ENCODE measurements around the gene CDC27. TPM values are rescaled to one million over a fixed set of nuclear protein-coding genes. Genes with fewer than 3 reads are reported as not detected.
"Not testable (repeated sequence)": the region's sequence is repeated elsewhere in the genome, so short reads cannot be mapped to it uniquely, and the experiment has no call there.

CDC27 gene
- total and polyA plus RNA-seq, 5 donors from 2014 or later: 63.5 to 114 (median 95.5) TPM

- Mint-ChIP-seq H3K27me3 (no peaks in the 10 kb centered on the region), H3K27ac (peak overlapping the region in 1 of 3 donors; percentile 44), H3K4me3 (peak overlapping the region in 1 of 4 donors; percentile 1), H3K36me3 (peaks cover 23% of the 10 kb centered on the region), H3K9me3 (no peaks in the 10 kb centered on the region), H3K4me1 (peaks cover 30 to 61% (median 47%) of the 10 kb centered on the region in 4 donors)
- Histone ChIP-seq H3K27me3 (ENCODE audit: control insufficient read depth, insufficient read depth, low read length) (no peaks in the 10 kb centered on the region), H3K4me1 (ENCODE audit: control insufficient read depth, insufficient read depth, low read length, poor library complexity, severe bottlenecking) (peaks cover 13% of the 10 kb centered on the region), H3K4me3 (ENCODE audit: low read depth, low read length) (no peak overlapping the region), H3K9me3 (ENCODE audit: control insufficient read depth in 2 of 2, low read length in 2 of 2) (no peaks in the 10 kb centered on the region), H3K36me3 (ENCODE audit: control insufficient read depth, insufficient read depth, low read length) (peaks cover 41% of the 10 kb centered on the region), H3K27ac (ENCODE audit: insufficient read depth, low read length, poor library complexity, severe bottlenecking) (no peak overlapping the region)
- no peak for DNase-seq
- no peak for ATAC-seq (ENCODE audit: low read depth in 2 of 2)
Measured at GRCh38 chr17:47176389-47176826, 12.7 kb downstream of the CDC27 start.

- not testable (repeated sequence) for H3K27ac ChIP-seq (ENCODE audit: insufficient read depth, low read length, poor library complexity, severe bottlenecking); H3K4me3 ChIP-seq (ENCODE audit: low read depth, low read length); H3K9me3 ChIP-seq (ENCODE audit: control insufficient read depth in 2 of 2, low read length in 2 of 2); H3K9me3 Mint-ChIP-seq; H3K27me3 Mint-ChIP-seq; DNase-seq; ATAC-seq (ENCODE audit: low read depth in 2 of 2); H3K27me3 ChIP-seq (ENCODE audit: control insufficient read depth, insufficient read depth, low read length); H3K4me3 Mint-ChIP-seq
- Mint-ChIP-seq H3K27ac (peak overlapping the region in 1 of 3 donors; percentile 38), H3K36me3 (peaks cover 16% of the 10 kb centered on the region), H3K4me1 (peaks cover 32 to 66% (median 50%) of the 10 kb centered on the region in 4 donors)
- Histone ChIP-seq H3K4me1 (ENCODE audit: control insufficient read depth, insufficient read depth, low read length, poor library complexity, severe bottlenecking) (peaks cover 13% of the 10 kb centered on the region), H3K36me3 (ENCODE audit: control insufficient read depth, insufficient read depth, low read length) (peaks cover 44% of the 10 kb centered on the region)
Measured at GRCh38 chr17:47174823-47175222, 14.3 kb downstream of the CDC27 start.

GRCh38 chr17:47172696-47173565 lies 16.2 kb downstream of the CDC27 start:
- Histone ChIP-seq H3K9me3 (ENCODE audit: control insufficient read depth in 2 of 2, low read length in 2 of 2) (no peaks in the 10 kb centered on the region), H3K4me1 (ENCODE audit: control insufficient read depth, insufficient read depth, low read length, poor library complexity, severe bottlenecking) (peaks cover 13% of the 10 kb centered on the region), H3K36me3 (ENCODE audit: control insufficient read depth, insufficient read depth, low read length) (peaks cover 48% of the 10 kb centered on the region), H3K27ac (ENCODE audit: insufficient read depth, low read length, poor library complexity, severe bottlenecking) (no peak overlapping the region), H3K4me3 (ENCODE audit: low read depth, low read length) (no peak overlapping the region), H3K27me3 (ENCODE audit: control insufficient read depth, insufficient read depth, low read length) (no peaks in the 10 kb centered on the region)
- Mint-ChIP-seq H3K9me3 (no peaks in the 10 kb centered on the region), H3K4me1 (peaks cover 30 to 68% (median 50%) of the 10 kb centered on the region in 4 donors), H3K27ac (peak overlapping the region in 1 of 3 donors; percentile 63), H3K27me3 (no peaks in the 10 kb centered on the region), H3K36me3 (peaks cover 16% of the 10 kb centered on the region), H3K4me3 (no peak overlapping the region)
- ATAC-seq (ENCODE audit: low read depth in 2 of 2): no peak
- no peak for DNase-seq

GRCh38 chr17:47170710-47171109 lies 18.4 kb downstream of the CDC27 start:
- no peak overlapping the region for H3K4me3 Mint-ChIP-seq

DNA sequence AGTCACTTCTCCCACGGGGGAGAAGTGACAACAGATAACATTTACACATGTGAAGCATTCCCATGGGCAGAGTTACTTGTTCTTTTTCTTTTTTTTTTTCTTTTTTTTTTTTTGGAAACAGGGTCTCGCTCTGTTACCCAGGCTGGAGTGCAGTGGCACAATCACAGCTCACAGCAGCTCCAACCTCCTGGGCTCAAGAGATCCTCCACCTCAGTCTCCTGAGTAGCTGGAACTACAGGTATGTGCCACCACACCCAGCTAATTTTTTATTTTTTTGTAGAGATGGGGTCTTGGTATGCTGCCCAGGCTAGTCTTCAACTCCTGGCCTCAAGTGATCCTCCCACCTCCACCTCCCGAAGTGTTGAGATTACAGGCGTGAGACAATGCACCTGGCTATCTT lies 20.2 kb downstream of the CDC27 start:
- not testable (repeated sequence) for H3K4me1 ChIP-seq (ENCODE audit: control insufficient read depth, insufficient read depth, low read length, poor library complexity, severe bottlenecking); H3K4me3 Mint-ChIP-seq; H3K27ac ChIP-seq (ENCODE audit: insufficient read depth, low read length, poor library complexity, severe bottlenecking); ATAC-seq (ENCODE audit: low read depth in 2 of 2); H3K9me3 Mint-ChIP-seq; H3K9me3 ChIP-seq (ENCODE audit: control insufficient read depth in 2 of 2, low read length in 2 of 2); DNase-seq; H3K27me3 ChIP-seq (ENCODE audit: control insufficient read depth, insufficient read depth, low read length); H3K4me3 ChIP-seq (ENCODE audit: low read depth, low read length); H3K27me3 Mint-ChIP-seq
- H3K4me1 Mint-ChIP-seq: peaks cover 14 to 52% (median 38%) of the 10 kb centered on the region in 4 donors
- H3K27ac Mint-ChIP-seq: peak overlapping the region in 1 of 3 donors; percentile 42
- peaks cover 52% of the 10 kb centered on the region for H3K36me3 ChIP-seq (ENCODE audit: control insufficient read depth, insufficient read depth, low read length)
- peaks cover 22% of the 10 kb centered on the region for H3K36me3 Mint-ChIP-seq

More at GRCh38 chr17:47170710-47171109, 18.4 kb downstream of the CDC27 start:
- H3K27me3 ChIP-seq (ENCODE audit: control insufficient read depth, insufficient read depth, low read length): no peaks in the 10 kb centered on the region
- peaks cover 24% of the 10 kb centered on the region for H3K36me3 Mint-ChIP-seq
- no peaks in the 10 kb centered on the region for H3K9me3 Mint-ChIP-seq
- ATAC-seq (ENCODE audit: low read depth in 2 of 2) (no peak), DNase-seq (no peak)
- H3K4me1 ChIP-seq (ENCODE audit: control insufficient read depth, insufficient read depth, low read length, poor library complexity, severe bottlenecking): peaks cover 13% of the 10 kb centered on the region
- H3K4me3 ChIP-seq (ENCODE audit: low read depth, low read length): no peak overlapping the region
- peaks cover 50% of the 10 kb centered on the region for H3K36me3 ChIP-seq (ENCODE audit: control insufficient read depth, insufficient read depth, low read length)
- peaks cover 19 to 58% (median 40%) of the 10 kb centered on the region in 4 donors for H3K4me1 Mint-ChIP-seq
- H3K27me3 Mint-ChIP-seq: no peaks in the 10 kb centered on the region
- no peaks in the 10 kb centered on the region for H3K9me3 ChIP-seq (ENCODE audit: control insufficient read depth in 2 of 2, low read length in 2 of 2)
- peak overlapping the region in 1 of 3 donors; percentile 67 for H3K27ac Mint-ChIP-seq
- no peak overlapping the region for H3K27ac ChIP-seq (ENCODE audit: insufficient read depth, low read length, poor library complexity, severe bottlenecking)

DNA sequence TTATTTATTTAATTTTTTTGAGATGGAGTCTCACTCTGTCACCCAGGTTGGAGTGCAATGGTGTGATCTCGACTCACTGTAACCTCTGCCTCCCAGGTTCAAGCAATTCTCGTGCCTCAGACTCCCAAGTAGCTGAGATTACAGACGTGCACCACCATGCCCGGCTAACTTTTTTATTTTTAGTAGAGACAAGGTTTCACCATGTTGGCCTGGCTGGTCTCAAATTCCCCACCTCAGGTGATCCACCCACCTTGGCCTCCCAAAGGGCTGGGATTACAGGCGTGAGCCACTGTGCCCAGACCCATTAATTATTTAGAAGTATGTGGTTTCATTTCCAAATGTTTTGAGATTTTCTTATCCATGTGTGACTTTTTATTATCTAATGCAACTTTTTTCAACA lies 22.2 kb downstream of the CDC27 start:
- not testable (repeated sequence) for H3K9me3 Mint-ChIP-seq; H3K27me3 ChIP-seq (ENCODE audit: control insufficient read depth, insufficient read depth, low read length); H3K27ac Mint-ChIP-seq; H3K9me3 ChIP-seq (ENCODE audit: control insufficient read depth in 2 of 2, low read length in 2 of 2); ATAC-seq (ENCODE audit: low read depth in 2 of 2); H3K27me3 Mint-ChIP-seq; H3K4me3 ChIP-seq (ENCODE audit: low read depth, low read length); DNase-seq; H3K27ac ChIP-seq (ENCODE audit: insufficient read depth, low read length, poor library complexity, severe bottlenecking); H3K4me3 Mint-ChIP-seq
- Histone ChIP-seq H3K36me3 (ENCODE audit: control insufficient read depth, insufficient read depth, low read length) (peaks cover 50% of the 10 kb centered on the region), H3K4me1 (ENCODE audit: control insufficient read depth, insufficient read depth, low read length, poor library complexity, severe bottlenecking) (peaks cover 11% of the 10 kb centered on the region)
- peaks cover 22% of the 10 kb centered on the region for H3K36me3 Mint-ChIP-seq
- peaks cover 23 to 60% (median 44%) of the 10 kb centered on the region in 4 donors for H3K4me1 Mint-ChIP-seq

- Mint-ChIP-seq H3K36me3 (peaks cover 22% of the 10 kb centered on the region), H3K27me3 (no peaks in the 10 kb centered on the region), H3K27ac (peak overlapping the region in 2 of 3 donors; percentile 5 to 54), H3K4me3 (no peak overlapping the region), H3K4me1 (peaks cover 18 to 51% (median 38%) of the 10 kb centered on the region in 4 donors), H3K9me3 (no peaks in the 10 kb centered on the region)
- DNase-seq (no peak), ATAC-seq (ENCODE audit: low read depth in 2 of 2) (no peak)
- Histone ChIP-seq H3K4me3 (ENCODE audit: low read depth, low read length) (no peak overlapping the region), H3K27me3 (ENCODE audit: control insufficient read depth, insufficient read depth, low read length) (no peaks in the 10 kb centered on the region), H3K27ac (ENCODE audit: insufficient read depth, low read length, poor library complexity, severe bottlenecking) (no peak overlapping the region), H3K4me1 (ENCODE audit: control insufficient read depth, insufficient read depth, low read length, poor library complexity, severe bottlenecking) (peaks cover 11% of the 10 kb centered on the region), H3K36me3 (ENCODE audit: control insufficient read depth, insufficient read depth, low read length) (peaks cover 46% of the 10 kb centered on the region), H3K9me3 (ENCODE audit: control insufficient read depth in 2 of 2, low read length in 2 of 2) (no peaks in the 10 kb centered on the region)
Measured at GRCh38 chr17:47165137-47165536, 24.0 kb downstream of the CDC27 start.

All from CD4-positive, CD25-positive, alpha-beta regulatory T cell (primary cell).